Lung microvascular endothelial cell (primary cell): ENCODE measurements around the gene LHX1. TPM values are rescaled to one million over a fixed set of nuclear protein-coding genes. Genes with fewer than 3 reads are reported as not detected.

ENCODE experiments used
- DNase-seq, 2 donors: peaks; one replicate each; pipeline versions ENCODE4 v3.0.0 to v3.0.0-alpha.2; 2010; ENCODE audit warnings: low read depth in 2 of 2
- total RNA-seq: library from RNA; depleted of rRNA; stranded (reverse); fragments of >200 nt; gene quantifications from 2 replicates; pipeline ENCODE4 v1.2.1, GENCODE V29; 2014

Gene LHX1
- total RNA-seq, 1 donor from 2014 or later: not detected

DNA sequence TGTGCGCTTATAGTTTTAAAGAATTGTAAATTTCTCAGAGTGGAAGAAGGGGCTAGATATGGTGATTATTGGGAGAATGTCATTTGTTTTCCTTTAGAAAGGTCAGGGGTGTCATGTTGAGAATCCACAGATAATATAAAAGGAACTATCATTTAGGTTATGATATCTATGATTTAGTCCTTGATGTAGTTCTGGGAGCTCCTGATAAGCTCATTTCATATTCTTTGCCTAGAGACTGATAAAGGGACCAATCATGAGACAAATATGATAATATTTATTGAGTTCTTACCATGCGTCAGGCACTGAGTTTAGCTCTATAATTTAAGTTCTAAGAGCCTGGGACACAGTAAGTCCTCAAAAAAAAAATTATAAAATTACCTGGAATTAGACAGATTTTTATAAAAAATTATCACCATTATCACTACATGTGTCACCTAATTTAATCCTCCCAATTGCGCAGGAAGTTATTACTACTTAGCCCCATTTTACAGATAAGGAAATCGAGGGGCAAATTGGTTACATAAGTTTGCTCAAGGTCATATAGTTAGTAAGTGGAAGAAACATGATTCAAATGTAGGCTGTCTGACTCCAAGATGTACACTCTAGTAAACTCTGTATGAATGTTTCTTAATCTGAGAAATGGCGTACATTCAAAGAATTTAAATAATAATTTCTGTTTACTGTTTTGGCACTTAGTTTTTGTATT lies 14.0 kb downstream of the LHX1 start:
- no peak for DNase-seq

DNA sequence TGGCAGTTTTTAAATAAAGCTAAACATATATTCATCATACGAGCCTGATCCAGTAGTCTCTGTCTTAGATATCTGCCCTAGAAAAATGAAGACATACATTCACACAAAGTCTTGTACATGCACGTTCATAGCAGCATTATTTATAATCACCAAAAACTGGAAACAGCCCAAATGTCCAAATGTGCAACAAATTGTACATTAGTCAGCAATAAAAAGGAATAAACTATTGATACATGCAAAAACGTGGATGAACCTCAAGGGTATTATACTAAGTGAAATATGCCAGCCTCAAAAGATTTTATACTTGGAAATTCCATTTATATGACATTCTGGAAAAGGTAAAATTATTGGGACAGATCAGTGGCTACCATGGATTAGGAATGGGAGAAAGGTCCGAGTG lies 34.2 kb downstream of the LHX1 start:
- no peak for DNase-seq

DNA sequence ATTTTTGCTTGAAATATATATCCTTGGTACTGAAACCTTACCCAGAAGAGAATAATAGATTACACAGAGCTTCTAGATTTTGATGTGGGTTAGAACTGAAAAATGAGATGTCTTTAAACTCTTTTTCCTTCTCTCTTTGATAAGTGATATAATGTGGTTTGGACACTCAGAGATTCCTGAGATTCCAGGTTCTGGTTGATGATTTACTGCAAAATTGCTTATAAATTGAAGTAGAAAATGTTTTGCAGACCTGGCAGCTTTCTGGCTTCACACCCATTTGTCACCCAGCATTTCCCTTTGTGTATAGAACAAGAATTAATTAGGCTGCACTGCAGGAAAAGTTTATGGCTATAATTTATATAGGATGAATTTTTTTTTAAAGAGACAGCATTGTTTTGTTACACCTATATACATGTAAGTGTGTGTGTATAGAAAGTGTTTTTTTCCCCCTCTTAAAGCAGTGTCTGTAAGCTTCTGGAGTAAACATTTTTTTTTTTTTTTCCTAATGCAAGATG lies 35.0 kb downstream of the LHX1 start:
- DNase-seq: no peak

DNA sequence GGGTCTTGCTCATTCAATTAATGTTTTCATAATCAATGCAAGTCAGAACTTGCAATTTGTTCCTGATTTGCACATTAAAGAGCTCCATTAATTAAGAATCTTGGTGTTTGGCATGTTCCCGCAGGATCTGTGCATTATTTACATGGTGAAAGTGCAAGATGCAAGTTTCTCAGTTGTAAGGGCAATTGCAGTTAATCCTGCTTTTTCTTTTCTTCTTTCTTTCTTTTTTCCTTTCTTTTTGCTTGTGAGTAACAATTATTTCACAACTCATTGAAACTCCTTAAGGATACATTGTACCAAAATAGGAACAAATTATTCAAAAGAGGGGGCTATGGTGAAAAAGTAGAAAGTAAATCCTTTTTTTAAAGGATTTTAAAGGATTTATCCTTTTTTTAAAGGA lies 35.6 kb downstream of the LHX1 start:
- no peak for DNase-seq

DNA sequence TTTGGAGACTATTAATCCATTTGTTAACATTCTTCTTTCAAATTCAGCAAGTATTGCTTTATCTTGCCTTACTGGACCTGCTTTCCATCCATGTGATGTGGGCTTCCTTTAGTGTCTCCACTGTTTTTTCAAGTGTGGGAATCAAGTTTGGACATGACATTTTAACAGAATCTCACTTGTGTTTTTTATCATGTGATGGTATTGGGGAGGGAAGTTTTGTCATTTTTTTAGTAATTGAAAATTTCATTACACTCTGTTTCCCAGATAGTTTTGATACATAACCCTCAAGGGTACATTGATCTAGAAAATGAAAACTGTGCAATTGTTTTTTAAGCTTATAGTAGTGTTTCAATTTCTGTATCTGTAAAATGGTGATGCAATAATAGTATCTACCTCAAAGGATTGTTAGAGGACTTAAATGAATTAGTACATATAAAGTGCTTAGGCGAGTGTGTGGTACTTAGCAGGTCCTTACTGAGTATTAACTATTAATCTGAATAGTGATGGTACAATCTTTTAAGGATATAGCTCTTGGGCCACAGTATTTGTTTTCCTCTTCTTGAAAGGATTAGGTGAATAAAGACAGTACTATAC lies 38.7 kb downstream of the LHX1 start:
- no peak for DNase-seq

DNA sequence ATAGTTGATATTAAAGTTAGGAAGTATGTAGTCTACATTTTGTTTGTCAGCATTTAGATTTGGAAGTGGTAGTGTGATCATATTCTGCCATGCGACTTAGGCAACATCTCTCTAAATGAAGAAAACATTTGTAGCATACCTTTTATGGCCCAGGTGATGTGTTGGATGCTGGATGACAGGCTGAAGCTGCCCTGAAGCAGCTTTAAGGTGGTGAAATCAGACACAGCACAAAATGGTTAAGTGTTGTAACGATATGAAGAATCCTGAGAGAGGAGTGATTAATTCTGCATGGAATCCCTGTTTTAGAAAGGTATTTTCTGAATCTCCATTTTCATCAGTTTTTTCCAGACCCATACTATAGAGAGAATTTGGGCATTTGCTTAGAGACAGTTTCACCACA lies 39.8 kb downstream of the LHX1 start:
- DNase-seq: no peak

DNA sequence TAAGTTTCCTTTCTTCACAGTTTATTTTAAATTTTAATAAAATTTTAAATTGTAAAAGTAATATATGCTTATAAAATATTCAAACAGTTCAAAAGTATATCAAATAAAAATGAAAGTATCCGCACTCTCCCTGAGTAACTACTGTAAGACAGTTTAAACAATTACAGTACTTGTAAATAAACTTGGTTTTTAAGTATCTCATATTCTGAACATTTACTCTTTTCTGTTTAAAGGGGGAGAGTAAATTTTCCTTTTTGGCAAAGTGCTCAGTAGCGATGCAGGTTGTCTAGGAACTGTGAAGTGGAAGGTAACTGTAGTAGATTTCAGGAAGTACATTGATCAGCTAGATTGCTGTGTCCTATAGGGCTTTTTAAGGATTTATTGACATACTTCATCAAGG lies 40.3 kb downstream of the LHX1 start:
- no peak for DNase-seq

DNA sequence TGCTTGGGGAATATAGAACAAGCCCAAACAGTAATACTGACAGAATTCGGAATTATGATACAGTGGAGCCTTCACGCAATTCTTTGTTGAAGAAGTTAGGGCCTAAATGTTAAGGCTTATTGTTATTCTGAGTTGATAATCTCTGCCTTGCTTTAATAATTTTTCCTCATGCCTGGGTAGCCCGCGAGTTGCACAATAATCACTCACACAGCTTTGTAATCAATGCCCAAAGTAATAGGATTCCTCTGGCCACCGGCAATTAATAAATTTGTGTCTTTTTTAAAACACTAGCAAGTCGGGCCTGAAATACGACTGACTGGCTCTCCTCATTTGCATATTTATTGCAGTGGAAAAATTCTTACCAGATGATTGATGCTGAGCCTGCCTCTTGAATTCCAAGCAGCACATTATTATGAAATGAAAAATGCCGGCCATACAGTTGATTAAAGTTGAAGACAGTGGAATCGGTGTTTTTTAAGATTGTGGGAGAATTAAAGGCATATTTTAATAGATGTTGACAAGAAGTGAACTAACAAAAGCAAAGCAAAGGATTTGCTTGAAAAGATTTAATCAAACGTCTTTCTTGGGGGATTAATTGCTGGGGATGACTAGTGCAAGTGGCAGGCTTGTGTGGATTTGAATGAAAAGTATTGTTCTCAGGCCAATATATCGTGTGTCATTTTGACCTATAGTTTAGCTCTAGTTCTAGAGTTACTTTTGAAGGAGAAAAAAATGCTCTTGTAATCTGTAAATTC lies 41.7 kb downstream of the LHX1 start:
- DNase-seq: peak in 1 of 2 donors; percentile 41

DNA sequence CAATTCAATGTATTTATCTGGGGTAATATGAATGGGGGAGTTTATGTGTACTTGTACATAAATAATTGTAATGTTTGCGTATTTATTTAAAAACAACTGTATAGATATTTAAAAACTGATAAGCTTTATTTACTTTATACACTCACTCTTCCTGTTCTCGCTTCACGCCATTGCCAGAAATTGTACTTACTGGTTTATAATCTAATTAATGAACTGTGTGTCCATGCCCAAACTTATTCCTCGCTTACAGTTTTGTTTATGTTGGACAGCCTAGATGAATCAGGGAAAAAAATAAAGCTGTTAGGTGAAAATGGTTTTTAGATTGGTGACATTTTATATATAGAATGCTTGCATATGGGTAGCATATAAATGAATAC lies 42.3 kb downstream of the LHX1 start:
- DNase-seq: peak; percentile 29 to 36

DNA sequence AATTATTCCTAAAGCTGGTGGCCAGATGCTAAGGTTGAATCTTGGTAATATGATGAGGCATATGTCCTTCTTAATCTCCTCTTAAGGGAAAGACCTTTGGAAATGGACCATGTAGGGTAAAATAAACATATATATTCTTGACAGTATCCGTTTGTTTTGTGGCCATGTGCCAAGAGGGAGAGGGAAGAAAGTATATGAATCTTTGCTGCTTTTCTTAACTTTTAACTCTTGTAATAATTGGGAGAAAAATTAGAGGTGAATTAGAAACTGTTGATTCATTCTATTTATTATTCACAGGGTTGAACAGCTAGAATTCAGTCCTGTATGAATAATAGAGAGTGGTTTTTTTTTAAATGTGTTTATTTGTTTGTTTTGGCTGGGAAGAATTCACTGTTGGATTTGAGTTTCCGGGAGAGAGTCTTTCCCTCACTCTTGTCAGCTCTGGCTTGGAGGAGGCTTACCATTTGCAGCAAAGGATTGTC lies 43.0 kb downstream of the LHX1 start:
- DNase-seq: peak; percentile 19 to 51

DNA sequence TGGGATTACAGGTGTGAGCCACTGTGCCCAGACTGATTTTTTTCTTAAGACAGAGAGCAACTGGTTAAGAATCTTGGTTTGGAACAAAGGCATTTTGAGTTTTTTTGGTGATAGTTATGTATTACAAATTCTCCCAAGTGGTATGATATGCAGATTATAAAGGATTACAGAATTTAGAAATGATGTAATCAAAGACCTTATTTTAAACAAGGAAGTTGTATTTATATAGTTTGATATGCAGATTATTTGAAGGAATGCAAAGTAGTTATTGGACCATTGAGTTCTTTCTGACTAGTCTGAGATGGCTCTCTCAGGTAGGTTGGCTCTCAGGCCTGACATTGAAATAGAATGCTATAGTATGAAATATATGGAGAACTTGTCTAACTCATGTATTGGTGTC lies 46.3 kb downstream of the LHX1 start:
- no peak for DNase-seq

DNA sequence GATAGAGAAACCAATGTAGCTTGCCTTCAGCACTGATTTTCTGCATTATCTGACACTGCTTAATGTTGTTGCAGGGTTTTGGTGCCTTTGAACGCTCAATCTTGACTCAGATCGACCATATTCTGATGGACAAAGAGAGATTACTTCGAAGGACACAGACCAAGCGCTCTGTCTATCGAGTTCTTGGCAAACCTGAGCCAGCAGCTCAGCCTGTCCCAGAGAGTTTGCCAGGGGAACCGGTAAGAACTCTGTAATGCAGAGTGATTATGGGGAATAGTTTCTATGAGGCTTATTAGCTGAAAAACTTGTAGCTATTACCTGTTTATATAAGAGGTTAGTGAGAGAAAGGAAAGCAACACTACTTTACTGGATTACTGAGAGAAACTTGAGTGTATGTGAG lies 51.9 kb downstream of the LHX1 start:
- DNase-seq: no peak

DNA sequence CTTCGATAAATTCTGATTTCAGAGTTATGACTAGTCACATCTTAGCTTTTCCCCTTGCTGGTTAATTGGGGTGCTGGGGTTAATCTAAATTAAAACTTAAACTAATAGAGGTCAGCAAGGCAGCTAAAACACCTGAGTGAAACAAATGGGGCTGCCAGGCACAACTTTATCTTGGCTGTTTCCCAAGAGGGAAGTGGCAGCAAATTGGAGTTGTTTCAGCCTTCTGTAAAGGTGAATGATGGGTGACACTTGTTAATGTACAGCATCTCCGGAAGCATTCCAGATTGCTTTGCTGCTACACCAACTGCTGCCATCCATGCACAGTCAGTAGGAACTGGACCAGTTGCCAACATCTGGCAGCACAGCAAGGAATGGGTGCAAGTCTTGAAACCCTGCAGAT lies 55.4 kb downstream of the LHX1 start:
- no peak for DNase-seq

DNA sequence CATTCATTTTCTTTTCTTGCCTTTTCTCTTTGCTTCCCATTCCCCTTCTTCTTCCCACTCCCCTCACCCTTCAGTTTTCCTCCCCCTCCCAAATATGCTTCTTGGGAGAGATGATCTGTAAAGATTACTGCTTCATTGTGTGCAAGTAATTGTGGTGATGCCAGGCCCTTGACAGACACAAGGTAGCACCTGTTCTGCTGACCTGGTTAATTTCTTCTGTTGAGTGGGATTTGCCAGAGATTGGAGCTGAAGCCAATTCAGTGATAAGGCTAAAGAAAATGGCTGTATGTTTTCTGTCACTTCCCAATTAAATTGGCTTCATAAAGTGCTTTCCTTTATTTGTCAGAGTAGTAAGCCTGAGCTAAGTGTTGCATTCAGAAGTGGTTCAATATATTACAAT lies 56.0 kb downstream of the LHX1 start:
- DNase-seq: no peak

Other genes starting within 250 kb of the LHX1 start
- gene AATF, start 11.5 kb downstream of the LHX1 start, total RNA-seq: 14.4 and 17.1 TPM in 2 replicates